Activated T-cell treated with anti-CD3 and anti-CD28 coated beads for 4 hours (primary cell): ENCODE measurements around the gene SORCS2.

ENCODE experiments used
- DNase-seq: peaks from one replicate; pipeline ENCODE4 v3.0.0-alpha.2; 2020

SORCS2 gene

GRCh38 chr4:7500404-7500803, 308.1 kb downstream of the SORCS2 start:
- no peak for DNase-seq

- no peak for DNase-seq
Measured at GRCh38 chr4:7501314-7501713, 309.0 kb downstream of the SORCS2 start.

- no peak for DNase-seq
Measured at GRCh38 chr4:7501873-7502272, 309.5 kb downstream of the SORCS2 start.

- DNase-seq, result no peak
Measured at GRCh38 chr4:7503559-7504249, 311.4 kb downstream of the SORCS2 start.

- DNase-seq, result no peak
Measured at GRCh38 chr4:7505116-7505900, 313.0 kb downstream of the SORCS2 start.

GRCh38 chr4:7506119-7506518, 313.8 kb downstream of the SORCS2 start:
- DNase-seq, result no peak

GRCh38 chr4:7506572-7506971, 314.2 kb downstream of the SORCS2 start:
- no peak for DNase-seq

- no peak for DNase-seq
Measured at GRCh38 chr4:7507381-7507780, 315.0 kb downstream of the SORCS2 start.

GRCh38 chr4:7510066-7510465, 317.7 kb downstream of the SORCS2 start:
- DNase-seq, result no peak

GRCh38 chr4:7510538-7510937, 318.2 kb downstream of the SORCS2 start:
- DNase-seq, result no peak

GRCh38 chr4:7511525-7511924, 319.2 kb downstream of the SORCS2 start:
- no peak for DNase-seq

- DNase-seq, result no peak
Measured at GRCh38 chr4:7512428-7512827, 320.1 kb downstream of the SORCS2 start.

- no peak for DNase-seq
Measured at GRCh38 chr4:7512946-7513345, 320.6 kb downstream of the SORCS2 start.

- no peak for DNase-seq
Measured at GRCh38 chr4:7513671-7514070, 321.3 kb downstream of the SORCS2 start.

- no peak for DNase-seq
Measured at GRCh38 chr4:7514281-7514680, 321.9 kb downstream of the SORCS2 start.

GRCh38 chr4:7514789-7515188, 322.5 kb downstream of the SORCS2 start:
- DNase-seq, result no peak

- DNase-seq, result no peak
Measured at GRCh38 chr4:7515390-7515902, 323.1 kb downstream of the SORCS2 start.

- DNase-seq, result no peak
Measured at GRCh38 chr4:7516096-7516772, 323.9 kb downstream of the SORCS2 start.

GRCh38 chr4:7516773-7517144, 324.4 kb downstream of the SORCS2 start:
- no peak for DNase-seq

GRCh38 chr4:7518871-7519637, 326.7 kb downstream of the SORCS2 start:
- DNase-seq, result no peak

GRCh38 chr4:7519638-7520376, 327.5 kb downstream of the SORCS2 start:
- DNase-seq, result no peak

- no peak for DNase-seq
Measured at GRCh38 chr4:7521666-7522065, 329.3 kb downstream of the SORCS2 start.
